ENCODE results near the gene IDI1. TPM values are rescaled to one million over a fixed set of nuclear protein-coding genes. Genes with fewer than 3 reads are reported as not detected.
"Not testable (repeated sequence)": the region's sequence is repeated elsewhere in the genome, so short reads cannot be mapped to it uniquely, and the experiment has no call there.

IDI1 gene
- total RNA-seq, 1 experiment from 2014 or later, result 53.1 TPM

GRCh38 chr10:1019362-1019761, 29.6 kb downstream of the IDI1 start:
- H3K4me3 ChIP-seq, result no peak overlapping the region
- no peaks in the 10 kb centered on the region for H3K9me3 ChIP-seq
- DNase-seq, result no peak
- peaks cover 47% of the 10 kb centered on the region for H3K36me3 ChIP-seq
- no peaks in the 10 kb centered on the region for H3K27me3 ChIP-seq

- no peak overlapping the region for H3K4me3 ChIP-seq
- peaks cover 80% of the 10 kb centered on the region for H3K36me3 ChIP-seq
- no peaks in the 10 kb centered on the region for H3K9me3 ChIP-seq
- DNase-seq, result no peak
- H3K27me3 ChIP-seq, result no peaks in the 10 kb centered on the region
Observed at GRCh38 chr10:1015688-1016087, 33.2 kb downstream of the IDI1 start.

GRCh38 chr10:1011696-1012095, 37.2 kb downstream of the IDI1 start:
- no peak for DNase-seq
- no peaks in the 10 kb centered on the region for H3K27me3 ChIP-seq
- no peak overlapping the region for H3K4me3 ChIP-seq
- H3K9me3 ChIP-seq, result no peaks in the 10 kb centered on the region
- peaks cover 85% of the 10 kb centered on the region for H3K36me3 ChIP-seq

- H3K4me3 ChIP-seq, result no peak overlapping the region
Observed at GRCh38 chr10:1010703-1011102, 38.2 kb downstream of the IDI1 start.

GRCh38 chr10:1009947-1010346, 39.0 kb downstream of the IDI1 start:
- H3K4me3 ChIP-seq, DNase-seq, H3K27me3 ChIP-seq, H3K9me3 ChIP-seq: not testable (repeated sequence)
- peaks cover 91% of the 10 kb centered on the region for H3K36me3 ChIP-seq

More at GRCh38 chr10:1010703-1011102, 38.2 kb downstream of the IDI1 start:
- DNase-seq, result no peak
- H3K36me3 ChIP-seq, result peaks cover 86% of the 10 kb centered on the region
- no peaks in the 10 kb centered on the region for H3K9me3 ChIP-seq
- no peaks in the 10 kb centered on the region for H3K27me3 ChIP-seq

GRCh38 chr10:1009071-1009494, 39.8 kb downstream of the IDI1 start:
- H3K4me3 ChIP-seq, result no peak overlapping the region
- H3K27me3 ChIP-seq, result no peaks in the 10 kb centered on the region
- H3K9me3 ChIP-seq, result no peaks in the 10 kb centered on the region
- H3K36me3 ChIP-seq, result peaks cover 92% of the 10 kb centered on the region
- no peak for DNase-seq

GRCh38 chr10:1007583-1007982, 41.3 kb downstream of the IDI1 start:
- H3K36me3 ChIP-seq, result peaks cover 92% of the 10 kb centered on the region

GRCh38 chr10:1006573-1006972, 42.3 kb downstream of the IDI1 start:
- H3K4me3 ChIP-seq, result no peak overlapping the region
- H3K9me3 ChIP-seq, result 0 out of 2 replicates have a peak, but pooled peaks cover 3% of the 10 kb centered on the region
- no peak for DNase-seq
- H3K27me3 ChIP-seq, result no peaks in the 10 kb centered on the region
- H3K36me3 ChIP-seq, result peaks cover 92% of the 10 kb centered on the region

More at GRCh38 chr10:1007583-1007982, 41.3 kb downstream of the IDI1 start:
- Histone ChIP-seq H3K4me3 (no peak overlapping the region), H3K27me3 (no peaks in the 10 kb centered on the region), H3K9me3 (no peaks in the 10 kb centered on the region)
- DNase-seq, result no peak

GRCh38 chr10:1003884-1004670, 44.8 kb downstream of the IDI1 start:
- H3K36me3 ChIP-seq, result peaks cover 100% of the 10 kb centered on the region
- no peak for DNase-seq
- H3K4me3 ChIP-seq, result no peak overlapping the region
- 0 out of 2 replicates have a peak, but pooled peaks cover 3% of the 10 kb centered on the region for H3K9me3 ChIP-seq
- H3K27me3 ChIP-seq, result no peaks in the 10 kb centered on the region

GRCh38 chr10:1002425-1003006, 46.4 kb downstream of the IDI1 start:
- Histone ChIP-seq H3K36me3 (peaks cover 100% of the 10 kb centered on the region), H3K9me3 (0 out of 2 replicates have a peak, but pooled peaks cover 3% of the 10 kb centered on the region), H3K27me3 (no peaks in the 10 kb centered on the region), H3K4me3 (no peak overlapping the region)
- no peak for DNase-seq

- Histone ChIP-seq H3K27me3 (no peaks in the 10 kb centered on the region), H3K36me3 (peaks cover 100% of the 10 kb centered on the region), H3K9me3 (0 out of 2 replicates have a peak, but pooled peaks cover 3% of the 10 kb centered on the region)
Observed at GRCh38 chr10:997266-998022, 51.5 kb downstream of the IDI1 start.

GRCh38 chr10:996031-996430, 52.9 kb downstream of the IDI1 start:
- Histone ChIP-seq H3K9me3 (no peaks in the 10 kb centered on the region), H3K36me3 (peaks cover 92% of the 10 kb centered on the region), H3K27me3 (no peaks in the 10 kb centered on the region), H3K4me3 (no peak overlapping the region)
- no peak for DNase-seq

More at GRCh38 chr10:997266-998022, 51.5 kb downstream of the IDI1 start:
- no peak overlapping the region for H3K4me3 ChIP-seq
- DNase-seq, result no peak

- H3K36me3 ChIP-seq, result peaks cover 92% of the 10 kb centered on the region
- H3K4me3 ChIP-seq, result no peak overlapping the region
- H3K27me3 ChIP-seq, result no peaks in the 10 kb centered on the region
- DNase-seq, result no peak
- no peaks in the 10 kb centered on the region for H3K9me3 ChIP-seq
Observed at GRCh38 chr10:995559-995926, 53.4 kb downstream of the IDI1 start.

- no peaks in the 10 kb centered on the region for H3K27me3 ChIP-seq
- H3K4me3 ChIP-seq, result no peak overlapping the region
- DNase-seq, result no peak
- H3K36me3 ChIP-seq, result peaks cover 90% of the 10 kb centered on the region
- H3K9me3 ChIP-seq, result no peaks in the 10 kb centered on the region
Observed at GRCh38 chr10:994836-995558, 53.9 kb downstream of the IDI1 start.

GRCh38 chr10:992871-993270, 56.0 kb downstream of the IDI1 start:
- Histone ChIP-seq H3K27me3 (no peaks in the 10 kb centered on the region), H3K4me3 (no peak overlapping the region), H3K36me3 (peaks cover 83% of the 10 kb centered on the region), H3K9me3 (no peaks in the 10 kb centered on the region)
- no peak for DNase-seq

- Histone ChIP-seq H3K9me3 (no peaks in the 10 kb centered on the region), H3K27me3 (no peaks in the 10 kb centered on the region), H3K4me3 (no peak overlapping the region), H3K36me3 (peaks cover 79% of the 10 kb centered on the region)
- no peak for DNase-seq
Observed at GRCh38 chr10:992467-992866, 56.5 kb downstream of the IDI1 start.

GRCh38 chr10:990808-991207, 58.1 kb downstream of the IDI1 start:
- peaks cover 62% of the 10 kb centered on the region for H3K36me3 ChIP-seq
- DNase-seq, result no peak
- H3K27me3 ChIP-seq, result no peaks in the 10 kb centered on the region
- H3K4me3 ChIP-seq, result no peak overlapping the region
- no peaks in the 10 kb centered on the region for H3K9me3 ChIP-seq
